Natural killer cell treated with Interleukin-12 subunit alpha and Interleukin-12 subunit beta and Interleukin-15 and Interleukin-18, amount 100 ng/mL, for 72 hours (primary cell): Measurements from ENCODE around the gene FRS3. TPM values are rescaled to one million over a fixed set of nuclear protein-coding genes. Genes with fewer than 3 reads are reported as not detected.

Experiments
- ATAC-seq, 2 donors: fragments of 150-1000 bp; cut with Tn5 transposase in 1 of 2; sonication (Bioruptor Pico), chemical (Tn5 transposase) in 1 of 2; 2 replicates each; pipeline ENCODE4 v1.10.0; 2021
- DNase-seq: peaks from one replicate; pipeline ENCODE4 v3.0.0; 2022; ENCODE audit warnings: low spot score
- H3K27ac Mint-ChIP-seq, 2 donors: 1 replicate in 1 of 2; 2 replicates in 1 of 2; pipeline ENCODE4 v1.8.0; 2022; ENCODE audit warnings: mixed read lengths in 2 of 2, mild to moderate bottlenecking in 1 of 2, moderate library complexity in 1 of 2
- H3K27me3 Mint-ChIP-seq, 2 donors: 1 replicate in 1 of 2; 2 replicates in 1 of 2; pipeline ENCODE4 v1.8.0; 2022; ENCODE audit warnings: mixed read lengths in 2 of 2
- H3K36me3 Mint-ChIP-seq: one replicate; pipeline ENCODE4 v1.8.0; 2022; ENCODE audit warnings: mixed read lengths
- H3K4me1 Mint-ChIP-seq, 2 donors: 1 replicate in 1 of 2; 2 replicates in 1 of 2; pipeline ENCODE4 v1.8.0; 2022; ENCODE audit warnings: low read depth in 2 of 2, mixed read lengths in 2 of 2, mild to moderate bottlenecking in 1 of 2
- H3K4me3 Mint-ChIP-seq: one replicate; pipeline ENCODE4 v1.8.0; 2022; ENCODE audit warnings: mixed read lengths
- H3K9me3 Mint-ChIP-seq: 2 replicates; pipeline ENCODE4 v1.8.0; 2022; ENCODE audit warnings: mixed read lengths
- total RNA-seq, 2 donors: library from RNA; stranded (reverse); gene quantifications; one replicate each; pipeline ENCODE4 v1.2.3, GENCODE V29; 2022

Gene FRS3
- total RNA-seq, 2 donors from 2014 or later, result 7.4 to 9.5 TPM

DNA sequence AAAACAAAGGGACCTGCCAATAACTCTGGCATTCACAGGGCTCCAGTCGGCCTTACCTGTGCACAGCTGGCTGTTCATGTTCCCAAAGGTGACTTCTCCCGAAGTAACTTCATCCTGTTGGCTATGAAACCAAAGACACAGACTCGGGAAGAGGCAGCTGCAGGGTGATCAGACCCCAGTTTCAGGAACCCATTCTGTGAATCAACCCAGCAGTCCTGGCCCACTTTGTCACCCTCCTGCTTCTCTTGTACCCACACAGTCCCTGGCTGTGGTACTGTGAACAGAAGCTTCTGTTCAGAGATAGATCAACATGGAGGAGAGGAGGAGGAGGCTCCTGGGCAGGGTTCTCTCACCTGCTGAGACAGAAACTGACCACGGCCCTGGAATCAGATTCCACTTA, 23.8 kb downstream of the FRS3 start:
- no peak overlapping the region for H3K4me3 Mint-ChIP-seq
- peaks cover 3 to 5% of the 10 kb centered on the region in 2 donors for H3K27me3 Mint-ChIP-seq
- ATAC-seq, result no peak
- no peaks in the 10 kb centered on the region for H3K36me3 Mint-ChIP-seq
- H3K27ac Mint-ChIP-seq, result no peak overlapping the region
- no peaks in the 10 kb centered on the region for H3K9me3 Mint-ChIP-seq
- no peak for DNase-seq
- H3K4me1 Mint-ChIP-seq, result no peaks in the 10 kb centered on the region

DNA sequence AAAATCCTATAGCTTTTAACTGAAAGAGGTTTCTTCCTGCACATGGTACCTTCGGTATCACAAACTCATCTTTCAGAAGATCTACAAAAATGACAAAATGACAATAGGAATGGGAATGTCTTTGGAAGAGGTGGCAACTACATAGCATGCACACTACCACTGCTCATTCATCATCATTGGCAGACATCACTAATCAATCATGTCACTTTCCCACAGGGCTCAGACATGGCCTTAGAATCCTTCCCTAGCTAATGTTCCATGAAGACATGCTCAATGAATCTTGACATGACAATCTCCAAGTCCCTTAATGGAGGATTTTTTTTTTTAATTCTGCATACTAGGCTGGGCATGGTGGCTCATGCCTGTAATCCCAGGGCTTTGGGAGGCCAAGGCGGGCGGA, 29.3 kb downstream of the FRS3 start:
- no peak for DNase-seq
- no peak overlapping the region for H3K27ac Mint-ChIP-seq
- H3K27me3 Mint-ChIP-seq, result peaks cover 1 to 11% of the 10 kb centered on the region in 2 donors
- H3K4me1 Mint-ChIP-seq, result no peaks in the 10 kb centered on the region
- no peak for ATAC-seq
- no peaks in the 10 kb centered on the region for H3K36me3 Mint-ChIP-seq
- H3K9me3 Mint-ChIP-seq, result no peaks in the 10 kb centered on the region
- no peak overlapping the region for H3K4me3 Mint-ChIP-seq

DNA sequence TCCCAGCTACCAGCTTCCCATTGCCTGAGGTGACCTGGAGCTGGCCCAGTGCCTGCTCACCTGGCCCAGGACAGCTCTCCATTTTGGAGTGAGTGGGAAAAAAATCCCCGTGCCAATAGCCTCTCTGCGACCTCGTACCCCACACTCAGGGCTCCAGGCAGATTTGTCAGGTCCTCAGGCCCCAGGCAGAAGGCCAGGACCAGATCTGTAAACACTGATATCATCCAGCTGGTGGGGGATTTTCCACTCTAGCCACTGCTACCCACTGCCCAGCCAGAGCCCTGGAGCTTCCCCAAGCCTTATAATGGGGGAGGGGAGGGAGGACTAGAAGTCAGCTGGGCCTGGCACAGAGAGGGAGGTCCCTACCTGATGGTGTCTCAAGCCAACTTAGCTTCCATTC, 31.2 kb downstream of the FRS3 start:
- Mint-ChIP-seq H3K4me1 (no peaks in the 10 kb centered on the region), H3K9me3 (no peaks in the 10 kb centered on the region), H3K36me3 (no peaks in the 10 kb centered on the region), H3K27me3 (peaks cover 0 to 11% of the 10 kb centered on the region in 2 donors), H3K27ac (no peak overlapping the region), H3K4me3 (no peak overlapping the region)
- ATAC-seq, result no peak
- DNase-seq, result no peak

DNA sequence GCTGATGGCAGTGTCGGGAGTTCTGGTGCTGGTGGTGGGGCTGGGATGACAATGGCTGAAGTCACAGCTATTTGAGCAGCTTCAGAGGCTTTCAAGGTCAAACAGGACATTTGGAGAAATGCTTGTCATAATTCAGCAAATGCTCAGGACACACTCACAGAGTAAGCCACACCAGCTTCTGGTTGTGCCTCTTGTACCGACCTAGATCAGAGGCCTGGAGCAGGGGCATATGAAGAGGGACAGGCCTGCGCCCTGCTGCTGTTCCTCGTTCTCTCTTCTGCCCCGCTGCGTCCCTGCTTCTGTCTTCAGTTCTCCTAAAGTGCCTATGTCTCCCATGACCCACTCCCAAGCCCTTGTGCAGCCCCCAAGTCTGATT, 31.6 kb downstream of the FRS3 start:
- Mint-ChIP-seq H3K4me3 (no peak overlapping the region), H3K27me3 (peaks cover 0 to 7% of the 10 kb centered on the region in 2 donors), H3K27ac (no peak overlapping the region), H3K36me3 (no peaks in the 10 kb centered on the region), H3K9me3 (no peaks in the 10 kb centered on the region), H3K4me1 (no peaks in the 10 kb centered on the region)
- DNase-seq (no peak), ATAC-seq (no peak)

DNA sequence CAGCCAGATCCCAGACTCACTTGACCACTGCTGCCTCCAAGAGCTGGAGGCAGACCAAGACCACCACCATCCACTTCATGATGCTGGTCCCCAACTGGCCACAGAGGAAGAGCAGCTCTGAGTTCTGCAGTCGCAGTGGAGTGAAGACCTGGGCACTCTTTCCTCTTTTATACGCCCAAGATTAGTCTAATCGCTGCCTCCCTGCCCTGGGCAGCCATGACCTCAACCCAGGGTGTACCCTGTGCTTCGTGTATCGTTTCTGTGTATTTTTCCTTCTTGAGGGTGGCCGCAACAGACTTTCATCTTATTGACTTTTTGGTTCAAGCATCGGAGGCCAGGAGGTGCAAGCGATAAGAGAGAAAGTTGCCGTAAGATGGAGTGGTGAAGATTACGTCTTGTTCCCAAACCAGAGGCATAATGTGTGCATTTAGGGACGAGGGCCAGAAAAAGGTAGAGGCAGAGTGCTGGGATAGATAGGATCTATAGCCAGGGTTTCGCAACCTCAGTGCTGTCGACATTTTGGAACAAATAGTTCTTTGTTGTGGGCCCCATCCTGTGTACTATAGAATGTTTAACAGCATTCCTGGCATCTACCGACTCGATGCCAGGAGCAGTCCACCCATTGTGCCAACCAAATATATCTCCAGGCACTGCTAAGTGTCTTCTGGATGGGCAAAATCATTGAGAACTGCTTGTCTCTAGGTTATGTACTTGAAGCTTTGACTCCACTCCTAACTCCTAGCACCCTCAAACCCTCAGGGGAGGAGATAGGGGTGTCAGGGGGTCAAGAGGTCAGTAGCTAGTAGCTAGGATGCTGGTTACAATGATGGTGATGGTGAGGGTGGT, 32.2 kb downstream of the FRS3 start, which contains the start of gene PGC:
Gene PGC, minus strand, starts transcription at position 142 of the 846 bp plus-strand sequence. Its CDS starts 63 bp downstream, at position 79.
- no peaks in the 10 kb centered on the region for H3K4me1 Mint-ChIP-seq
- ATAC-seq, result no peak
- H3K27me3 Mint-ChIP-seq, result peaks cover 0 to 6% of the 10 kb centered on the region in 2 donors
- no peaks in the 10 kb centered on the region for H3K9me3 Mint-ChIP-seq
- H3K27ac Mint-ChIP-seq, result no peak within 1 kb of the TSS
- DNase-seq, result no peak
- no peaks in the 10 kb centered on the region for H3K36me3 Mint-ChIP-seq
- H3K4me3 Mint-ChIP-seq, result no peak within 1 kb of the TSS

DNA sequence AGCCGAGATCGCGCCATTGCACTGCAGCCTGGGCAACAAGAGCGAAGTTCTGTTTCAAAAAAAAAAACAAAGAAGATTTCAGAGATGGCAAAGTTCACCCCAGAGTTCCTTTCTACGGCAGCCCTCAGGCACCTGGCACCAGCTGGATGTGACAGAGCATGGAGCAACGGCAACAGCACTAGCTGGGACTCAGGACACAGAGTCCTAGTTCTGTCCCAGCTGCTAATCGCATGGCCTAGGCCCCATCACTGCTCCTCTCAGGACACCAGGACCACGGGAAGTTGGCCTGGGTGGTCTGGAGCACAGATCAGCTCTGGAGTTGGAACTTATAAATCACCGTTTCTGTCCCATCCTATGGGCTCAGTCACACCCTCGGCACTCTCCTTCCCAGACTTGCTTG, 33.6 kb downstream of the FRS3 start:
- no peaks in the 10 kb centered on the region for H3K9me3 Mint-ChIP-seq
- ATAC-seq (no peak), DNase-seq (no peak)
- no peak overlapping the region for H3K4me3 Mint-ChIP-seq
- H3K27me3 Mint-ChIP-seq, result peaks cover 0 to 6% of the 10 kb centered on the region in 2 donors
- H3K27ac Mint-ChIP-seq, result no peak overlapping the region
- H3K4me1 Mint-ChIP-seq, result no peaks in the 10 kb centered on the region
- H3K36me3 Mint-ChIP-seq, result no peaks in the 10 kb centered on the region

DNA sequence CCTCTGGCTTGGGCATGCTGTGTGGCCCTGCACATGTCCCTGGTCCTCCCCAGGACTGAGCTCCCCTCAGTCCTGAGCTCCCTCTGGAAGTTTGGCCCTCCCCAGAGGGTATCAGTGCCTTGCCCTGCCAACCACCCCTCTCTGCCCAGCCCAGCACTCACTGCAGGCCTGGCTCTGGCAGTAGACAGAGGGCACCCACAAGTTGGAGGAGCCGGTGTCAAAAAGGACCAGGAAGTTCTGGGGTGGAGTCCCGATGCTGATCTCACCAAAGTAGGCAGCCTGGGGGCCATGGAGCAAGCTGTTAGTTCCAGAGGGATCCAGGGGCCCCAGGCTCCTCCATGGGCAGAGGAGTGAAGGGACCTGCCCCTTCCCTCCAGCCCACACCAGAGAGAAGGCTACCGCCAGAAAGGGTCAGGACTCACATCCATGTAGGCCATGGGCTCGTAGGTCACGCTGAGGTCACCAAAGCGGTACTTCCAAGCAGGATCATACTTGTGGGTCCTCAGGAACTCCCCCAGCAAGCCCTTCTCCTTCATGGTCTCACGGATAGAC, 35.4 kb downstream of the FRS3 start:
- Mint-ChIP-seq H3K4me1 (no peaks in the 10 kb centered on the region), H3K27ac (no peak overlapping the region), H3K36me3 (no peaks in the 10 kb centered on the region), H3K4me3 (no peak overlapping the region), H3K27me3 (no peaks in the 10 kb centered on the region), H3K9me3 (no peaks in the 10 kb centered on the region)
- no peak for DNase-seq
- no peak for ATAC-seq

DNA sequence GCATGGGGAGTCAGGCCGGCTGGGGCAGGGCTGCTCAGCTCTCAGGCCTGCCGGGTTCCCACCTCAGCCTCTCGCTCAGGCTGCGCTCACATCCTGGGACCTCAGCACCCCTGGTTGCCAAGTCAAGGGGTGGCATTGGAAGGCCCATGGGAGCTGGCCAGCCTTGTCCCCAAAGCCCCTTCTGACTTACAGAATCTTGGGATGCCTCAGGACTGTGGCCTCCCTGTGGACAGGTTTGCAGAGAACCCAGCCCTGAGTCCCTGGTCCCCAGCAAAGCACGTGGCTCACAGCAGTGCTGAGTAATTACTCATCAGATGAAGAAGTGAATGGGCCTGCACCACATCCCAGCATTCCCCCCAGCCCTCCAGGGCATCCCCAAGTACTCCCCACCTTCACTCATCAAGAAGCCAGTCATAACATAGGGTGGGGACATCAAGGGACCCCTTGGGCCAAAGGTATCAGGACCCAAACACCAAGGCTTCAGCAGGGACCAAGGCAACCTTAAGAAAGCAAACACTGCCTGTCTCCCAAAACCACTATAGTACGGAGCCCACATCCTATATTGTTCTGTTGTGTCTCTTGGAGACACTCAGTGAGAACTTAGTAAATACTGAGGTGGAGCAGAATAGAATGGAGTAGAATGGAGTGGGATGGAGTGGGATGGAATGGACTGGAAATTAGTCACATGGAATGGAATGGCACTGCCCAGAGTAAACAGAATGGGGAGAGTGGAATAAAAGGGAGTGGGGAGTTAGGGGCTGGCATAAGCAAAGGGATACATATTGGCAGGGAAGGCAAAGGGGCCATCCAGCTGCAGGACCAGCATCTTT, 36.1 kb downstream of the FRS3 start:
- ATAC-seq, result no peak
- no peaks in the 10 kb centered on the region for H3K4me1 Mint-ChIP-seq
- no peak overlapping the region for H3K27ac Mint-ChIP-seq
- no peak overlapping the region for H3K4me3 Mint-ChIP-seq
- H3K27me3 Mint-ChIP-seq, result no peaks in the 10 kb centered on the region
- no peaks in the 10 kb centered on the region for H3K36me3 Mint-ChIP-seq
- no peak for DNase-seq
- H3K9me3 Mint-ChIP-seq, result no peaks in the 10 kb centered on the region

DNA sequence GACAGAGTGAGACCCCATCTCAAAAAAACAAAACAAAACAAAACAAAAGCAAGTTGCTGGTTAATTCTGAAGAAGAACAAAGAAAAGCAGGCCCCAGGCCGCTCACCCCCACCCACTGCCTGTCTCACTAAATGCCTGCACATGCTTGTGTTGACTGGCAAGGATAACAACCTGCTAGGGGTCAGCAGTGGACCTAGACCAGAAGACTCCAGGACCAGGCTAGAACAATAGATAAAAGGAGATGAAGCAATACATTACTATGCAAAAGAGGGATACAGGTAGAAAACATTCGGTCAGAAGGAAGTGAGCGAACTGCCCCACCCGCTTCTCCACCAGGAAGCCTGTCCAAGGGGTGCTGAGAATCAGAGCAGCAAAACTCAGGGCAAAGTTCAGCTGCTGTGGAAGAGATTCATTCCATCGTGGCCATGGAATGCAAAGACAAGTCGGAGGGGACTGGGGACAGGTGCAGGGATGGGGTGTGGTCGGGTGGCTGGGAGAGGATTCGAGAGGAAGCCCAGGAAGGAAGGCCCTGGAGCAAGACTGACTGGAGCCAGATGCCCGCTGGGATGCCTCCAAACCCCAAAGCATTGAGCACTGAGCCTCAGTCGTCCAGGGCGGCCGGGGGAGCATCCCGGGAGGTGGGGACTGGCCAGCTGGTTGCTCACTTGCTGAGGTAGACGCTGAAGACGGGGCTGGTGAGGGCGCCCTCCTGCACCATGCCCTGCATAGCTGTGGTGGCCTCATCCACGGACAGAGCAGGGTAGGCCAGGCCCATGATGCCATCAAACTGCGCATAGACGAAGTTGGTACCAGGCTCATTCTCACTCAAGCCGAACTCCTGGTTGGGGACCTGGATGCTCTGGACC, 37.8 kb downstream of the FRS3 start:
- Mint-ChIP-seq H3K4me1 (no peaks in the 10 kb centered on the region), H3K4me3 (no peak overlapping the region), H3K27ac (no peak overlapping the region), H3K9me3 (no peaks in the 10 kb centered on the region), H3K27me3 (no peaks in the 10 kb centered on the region), H3K36me3 (no peaks in the 10 kb centered on the region)
- DNase-seq (no peak), ATAC-seq (peak in 1 of 2 donors; percentile 18)

DNA sequence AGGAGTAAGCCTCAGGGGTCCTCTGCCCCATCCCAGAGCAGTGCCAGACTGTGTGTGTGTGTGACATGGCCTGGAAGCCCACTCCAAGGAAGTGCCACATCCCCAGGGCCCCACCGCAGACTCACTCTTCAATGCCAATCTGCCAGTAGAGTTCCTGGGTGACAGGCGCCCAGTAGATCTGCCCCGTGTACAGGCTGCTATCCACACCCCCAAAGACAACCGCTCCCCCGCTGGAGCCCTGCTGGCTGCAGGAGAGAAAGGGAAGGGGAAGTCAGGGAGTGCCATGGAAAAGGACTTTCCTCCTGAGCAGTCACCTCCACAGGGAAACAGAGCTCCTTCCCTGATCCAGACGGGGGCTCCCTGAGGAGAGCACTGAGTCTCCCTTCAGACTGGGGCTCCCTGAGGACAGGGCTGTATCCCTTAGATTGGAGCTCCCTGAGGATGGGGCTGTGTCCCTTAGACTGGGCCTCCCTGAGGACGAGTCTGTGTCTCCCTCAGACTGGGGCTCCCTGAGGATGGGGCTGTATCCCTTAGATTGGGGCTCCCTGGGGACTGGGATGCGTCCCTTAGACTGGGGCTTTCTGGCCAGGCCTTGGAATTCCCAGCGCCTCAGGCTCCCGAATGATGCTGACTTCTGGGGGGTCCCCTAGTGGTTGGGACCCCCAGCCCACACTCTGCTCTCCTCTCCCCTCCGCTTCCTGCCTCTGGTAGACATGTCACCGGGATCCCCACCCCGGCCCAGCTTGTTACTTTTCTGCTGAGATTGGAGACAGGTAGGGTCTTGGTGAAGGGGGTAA, 39.1 kb downstream of the FRS3 start:
- Mint-ChIP-seq H3K27me3 (no peaks in the 10 kb centered on the region), H3K27ac (no peak overlapping the region)

DNA sequence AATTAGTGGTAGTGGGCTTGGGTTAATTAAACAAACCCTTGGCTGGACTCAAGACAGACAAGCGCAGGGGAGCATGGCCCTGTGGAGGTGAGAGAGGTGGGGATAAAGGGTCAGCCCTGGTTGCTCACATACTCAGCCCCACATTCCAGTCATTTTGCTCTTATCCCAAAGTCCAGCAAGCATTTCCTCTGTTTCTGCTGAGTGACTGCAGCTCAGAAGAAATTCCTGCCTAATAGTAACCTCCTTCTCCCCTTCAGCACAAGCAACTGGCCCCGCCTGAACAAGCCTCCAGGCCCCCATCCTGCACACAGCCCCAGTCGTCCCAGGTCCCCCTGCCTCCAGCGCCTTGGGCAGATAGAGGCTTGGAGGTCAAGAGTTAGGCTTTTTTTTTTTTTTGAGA, 40.7 kb downstream of the FRS3 start:
- ATAC-seq (no peak), DNase-seq (no peak)
- Mint-ChIP-seq H3K27me3 (no peaks in the 10 kb centered on the region), H3K4me1 (peaks cover 0 to 4% of the 10 kb centered on the region in 2 donors), H3K27ac (no peak overlapping the region), H3K4me3 (no peak overlapping the region), H3K36me3 (no peaks in the 10 kb centered on the region), H3K9me3 (no peaks in the 10 kb centered on the region)

More for the DNA sequence above, 39.1 kb downstream of the FRS3 start:
- ATAC-seq (no peak), DNase-seq (no peak)
- Mint-ChIP-seq H3K4me1 (peaks cover 0 to 3% of the 10 kb centered on the region in 2 donors), H3K36me3 (no peaks in the 10 kb centered on the region), H3K9me3 (no peaks in the 10 kb centered on the region), H3K4me3 (no peak overlapping the region)

DNA sequence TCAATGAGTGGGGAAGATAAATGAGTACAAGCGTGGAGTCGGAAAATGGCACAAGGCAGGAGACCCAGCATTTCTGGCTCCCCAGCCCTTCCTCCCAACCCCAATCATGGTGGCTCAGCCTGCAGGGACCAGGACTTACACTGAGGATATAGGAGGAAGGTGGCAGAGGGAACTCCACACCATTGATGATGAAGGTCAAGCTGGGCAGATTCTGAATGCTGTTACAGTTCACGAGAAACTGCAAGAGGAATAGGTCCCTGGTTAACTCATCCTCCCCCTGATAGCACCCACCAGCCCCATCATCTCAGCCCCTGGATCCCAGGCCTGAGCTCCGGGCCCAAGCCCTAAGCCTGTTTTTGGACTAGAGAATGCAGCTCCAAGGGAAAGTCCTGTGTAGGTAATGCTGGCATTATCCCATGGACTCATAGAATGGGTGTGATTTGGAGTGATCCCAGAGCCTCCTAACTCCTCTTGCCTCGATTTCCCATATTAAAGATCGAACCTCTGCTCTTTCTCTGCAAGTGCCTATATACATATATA, 42.0 kb downstream of the FRS3 start:
- H3K36me3 Mint-ChIP-seq, result no peaks in the 10 kb centered on the region
- no peak overlapping the region for H3K27ac Mint-ChIP-seq
- H3K4me3 Mint-ChIP-seq, result no peak overlapping the region
- no peak for ATAC-seq
- H3K27me3 Mint-ChIP-seq, result no peaks in the 10 kb centered on the region
- H3K9me3 Mint-ChIP-seq, result no peaks in the 10 kb centered on the region
- DNase-seq, result no peak
- peaks cover 2 to 6% of the 10 kb centered on the region in 2 donors for H3K4me1 Mint-ChIP-seq
